Fibroblast of villous mesenchyme (primary cell): ENCODE results near the gene INSIG1. TPM values are rescaled to one million over a fixed set of nuclear protein-coding genes. Genes with fewer than 3 reads are reported as not detected.

Experiments used
- DNase-seq: peaks from one replicate; pipeline ENCODE4 v3.0.0-alpha.2; 2010; ENCODE audit warnings: low read depth
- H3K4me3 ChIP-seq: 2 replicates; pipeline ENCODE4 v1.5.1; 2011; ENCODE audit warnings: low read depth, mild to moderate bottlenecking, low read length
- total RNA-seq: library from RNA; depleted of rRNA; stranded (reverse); fragments of >200 nt; gene quantifications from 2 replicates; pipeline ENCODE4 v1.2.3, GENCODE V29; 2012
- TF ChIP-seq, protein P1 (sequence below): IDR thresholded peaks from 2 replicates; pipeline ENCODE4 v1.5.1; 2012; ENCODE audit warnings: low read depth, mild to moderate bottlenecking, low read length; ENCODE audit not compliant: insufficient read depth

The INSIG1 gene
- total RNA-seq, 1 donor: 389 TPM

GRCh38 chr7:155269766-155270585 is 27.7 kb upstream of the INSIG1 start:
- TF ChIP-seq, protein P1, sequence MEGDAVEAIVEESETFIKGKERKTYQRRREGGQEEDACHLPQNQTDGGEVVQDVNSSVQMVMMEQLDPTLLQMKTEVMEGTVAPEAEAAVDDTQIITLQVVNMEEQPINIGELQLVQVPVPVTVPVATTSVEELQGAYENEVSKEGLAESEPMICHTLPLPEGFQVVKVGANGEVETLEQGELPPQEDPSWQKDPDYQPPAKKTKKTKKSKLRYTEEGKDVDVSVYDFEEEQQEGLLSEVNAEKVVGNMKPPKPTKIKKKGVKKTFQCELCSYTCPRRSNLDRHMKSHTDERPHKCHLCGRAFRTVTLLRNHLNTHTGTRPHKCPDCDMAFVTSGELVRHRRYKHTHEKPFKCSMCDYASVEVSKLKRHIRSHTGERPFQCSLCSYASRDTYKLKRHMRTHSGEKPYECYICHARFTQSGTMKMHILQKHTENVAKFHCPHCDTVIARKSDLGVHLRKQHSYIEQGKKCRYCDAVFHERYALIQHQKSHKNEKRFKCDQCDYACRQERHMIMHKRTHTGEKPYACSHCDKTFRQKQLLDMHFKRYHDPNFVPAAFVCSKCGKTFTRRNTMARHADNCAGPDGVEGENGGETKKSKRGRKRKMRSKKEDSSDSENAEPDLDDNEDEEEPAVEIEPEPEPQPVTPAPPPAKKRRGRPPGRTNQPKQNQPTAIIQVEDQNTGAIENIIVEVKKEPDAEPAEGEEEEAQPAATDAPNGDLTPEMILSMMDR: no peak

GRCh38 chr7:155270861-155271260 is 26.8 kb upstream of the INSIG1 start:
- TF ChIP-seq, protein P1: no peak
- no peak for DNase-seq
- H3K4me3 ChIP-seq: no peak overlapping the region

More at GRCh38 chr7:155269766-155270585, 27.7 kb upstream of the INSIG1 start:
- H3K4me3 ChIP-seq: no peak overlapping the region
- DNase-seq: peak; percentile 89

DNA sequence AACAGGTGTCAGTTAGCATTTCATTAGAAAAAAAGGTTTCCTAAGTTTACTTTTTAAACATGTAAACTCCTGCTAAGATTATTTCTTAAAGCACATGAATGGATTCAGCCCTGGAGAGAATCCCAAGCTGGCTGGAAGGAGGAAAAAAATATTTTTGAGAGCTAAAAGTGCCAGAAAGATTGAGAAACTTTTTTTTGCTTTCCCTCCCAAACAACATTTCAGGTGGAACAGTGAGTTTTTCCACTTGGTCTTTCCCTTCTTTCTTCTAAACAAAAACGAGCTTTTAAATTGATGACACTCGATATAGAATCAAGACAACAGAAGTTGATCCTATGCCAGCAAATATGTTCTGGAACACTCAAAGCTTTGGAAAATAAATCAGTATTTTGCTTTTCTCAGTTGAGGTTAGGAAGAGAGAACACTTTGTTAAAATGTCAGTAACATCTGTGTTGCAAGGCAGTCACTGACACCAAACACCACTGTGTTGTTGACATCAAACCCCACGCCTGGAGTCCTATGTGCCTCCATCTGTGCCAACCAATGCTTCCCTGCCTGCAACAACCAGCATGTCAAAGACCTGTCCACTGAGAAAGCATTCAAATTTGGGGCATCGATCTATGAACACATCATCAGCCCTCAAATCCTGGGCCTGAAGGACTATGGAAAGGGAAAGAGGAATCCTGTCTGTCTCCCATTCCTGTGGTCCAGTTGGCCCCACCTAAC is 22.9 kb upstream of the INSIG1 start:
- H3K4me3 ChIP-seq: no peak overlapping the region
- TF ChIP-seq, protein P1: no peak
- DNase-seq: peak; percentile 16

DNA sequence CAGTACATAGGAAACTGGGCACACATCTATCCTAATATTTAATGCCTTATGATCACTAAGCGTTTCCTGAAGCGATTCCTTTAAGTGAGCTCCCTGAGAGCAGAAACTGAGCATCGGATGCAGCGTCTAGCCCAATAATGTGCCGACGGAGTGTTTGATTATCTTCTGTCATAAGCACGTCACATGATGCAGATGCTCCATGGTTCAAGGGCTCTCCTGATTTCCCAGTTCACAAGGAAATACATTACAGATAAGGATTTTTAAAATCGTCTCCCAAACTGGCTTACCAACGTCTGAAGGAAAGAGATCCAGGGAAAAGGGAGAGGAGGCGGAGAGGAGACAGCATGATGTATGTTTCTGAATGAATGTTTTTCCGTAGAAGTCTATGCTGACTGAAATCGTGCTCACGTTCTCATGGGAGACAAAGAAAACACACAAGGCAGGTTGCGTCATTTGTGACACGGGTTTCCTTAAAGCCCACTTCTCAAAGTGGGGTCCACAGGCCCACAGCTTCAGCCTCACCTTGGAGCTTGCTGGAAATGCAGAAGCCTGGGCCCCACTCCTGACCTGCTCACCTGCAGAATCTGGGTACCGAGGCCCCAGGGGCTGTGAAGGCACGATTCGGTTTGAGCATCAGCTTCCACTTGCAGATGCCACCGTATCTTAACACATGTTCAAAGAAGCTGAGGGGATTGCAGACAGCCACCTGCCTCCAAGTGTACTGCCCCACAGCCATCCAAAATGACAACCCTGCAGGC is 21.5 kb upstream of the INSIG1 start:
- DNase-seq: no peak
- no peak overlapping the region for H3K4me3 ChIP-seq
- TF ChIP-seq, protein P1: no peak

- H3K4me3 ChIP-seq: no peak overlapping the region
- TF ChIP-seq, protein P1: no peak
- no peak for DNase-seq
Observed at GRCh38 chr7:155276800-155277375, 20.8 kb upstream of the INSIG1 start.

DNA sequence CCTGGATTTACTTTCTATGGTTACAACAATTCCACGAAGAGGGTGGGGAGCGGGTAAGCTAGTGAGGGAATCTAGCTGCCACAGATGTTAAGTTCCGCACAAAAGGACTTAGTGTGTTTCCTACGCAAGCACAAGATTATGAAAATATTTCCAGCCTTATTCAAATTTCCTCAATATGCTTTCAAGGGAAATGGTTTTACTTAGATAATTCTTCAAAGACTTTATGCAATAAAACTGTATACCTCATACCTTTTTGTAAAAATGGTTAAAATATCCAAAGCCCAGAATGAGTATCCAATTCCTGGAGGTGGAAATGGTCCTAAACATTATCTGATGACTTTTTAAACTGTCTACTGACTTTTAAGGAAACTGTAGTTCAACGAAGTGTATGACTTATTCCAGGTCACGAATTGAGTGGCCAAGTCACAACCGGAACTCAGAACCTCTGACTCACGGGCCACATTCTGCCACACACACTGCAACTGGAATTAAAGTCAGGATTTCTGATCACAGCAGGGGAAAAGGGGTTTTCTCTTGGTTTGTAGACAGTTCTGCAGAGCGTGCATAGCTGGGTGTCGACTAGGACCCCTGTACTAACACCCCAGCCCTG is 20.2 kb upstream of the INSIG1 start:
- no peak for DNase-seq
- TF ChIP-seq, protein P1: no peak
- no peak overlapping the region for H3K4me3 ChIP-seq
